Memory B cell (primary cell): ENCODE results near the gene IFITM10.
A peak's percentile ranks its signal among the peaks of the same experiment; 100 is the strongest.
"Not testable (repeated sequence)": the region's sequence is repeated elsewhere in the genome, so short reads cannot be mapped to it uniquely, and the experiment has no call there.

Experiments
- ATAC-seq: fragments of 150-1000 bp; cut with Tn5 transposase; 2 replicates; pipeline ENCODE4 v1.10.0; 2021; ENCODE audit warnings: low read depth, mild to moderate bottlenecking, moderate library complexity
- DNase-seq, 2 donors: peaks; one replicate each; pipeline ENCODE4 v3.0.0; 2022; ENCODE audit warnings: low spot score in 2 of 2
- H3K27ac Mint-ChIP-seq: one replicate; pipeline ENCODE4 v1.8.0; 2022; ENCODE audit warnings: mild to moderate bottlenecking, moderate library complexity, mixed read lengths
- H3K27me3 Mint-ChIP-seq: one replicate; pipeline ENCODE4 v1.8.0; 2022; ENCODE audit warnings: mixed read lengths
- H3K36me3 Mint-ChIP-seq: one replicate; pipeline ENCODE4 v1.8.0; 2022; ENCODE audit warnings: mild to moderate bottlenecking, mixed read lengths
- H3K4me1 Mint-ChIP-seq: one replicate; pipeline ENCODE4 v1.8.0; 2022; ENCODE audit warnings: mixed read lengths
- H3K4me3 Mint-ChIP-seq: one replicate; pipeline ENCODE4 v1.8.0; 2022; ENCODE audit warnings: mild to moderate bottlenecking, moderate library complexity, mixed read lengths
- H3K9me3 Mint-ChIP-seq: one replicate; pipeline ENCODE4 v1.8.0; 2022; ENCODE audit warnings: mixed read lengths

Gene IFITM10

GRCh38 chr11:1696608-1697570 lies 53.5 kb downstream of the IFITM10 start, which contains the start of gene KRTAP5-6:
Gene KRTAP5-6 (plus strand): TSS chr11:1697195. CDS start chr11:1697246, 51 bp downstream.
- Mint-ChIP-seq H3K36me3 (no peaks in the 10 kb centered on the region), H3K27ac (no peak within 1 kb of the TSS), H3K4me3 (no peak within 1 kb of the TSS), H3K9me3 (no peaks in the 10 kb centered on the region), H3K27me3 (peaks cover 23% of the 10 kb centered on the region), H3K4me1 (peaks cover 3% of the 10 kb centered on the region)
- no peak for DNase-seq
- no peak for ATAC-seq

DNA sequence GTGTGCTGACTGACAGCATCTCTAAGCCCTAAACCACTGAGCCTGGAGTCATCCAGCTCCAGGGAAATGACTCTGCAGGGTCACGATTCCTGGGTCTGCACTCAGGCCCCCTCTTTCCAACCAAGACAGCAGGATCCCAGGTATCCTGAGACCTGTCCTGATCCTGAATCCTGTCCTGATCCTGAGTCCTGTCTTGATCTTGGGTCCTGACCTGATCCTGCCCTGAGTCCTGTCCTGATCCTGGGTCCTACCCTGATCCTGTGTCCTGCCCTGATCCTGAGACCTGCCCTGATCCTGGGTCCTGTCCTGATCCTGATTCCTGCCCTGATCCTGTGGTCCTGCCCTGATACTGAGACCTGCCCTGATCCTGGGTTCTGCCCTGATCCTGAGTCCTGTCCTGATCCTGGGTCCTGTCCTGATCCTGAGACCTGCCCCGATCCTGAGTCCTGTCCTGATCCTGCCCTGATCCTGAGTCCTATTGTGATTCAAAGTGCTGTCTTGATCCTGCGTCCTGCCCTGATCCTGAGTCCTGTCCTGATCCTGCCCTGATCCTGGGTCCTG lies 54.8 kb downstream of the IFITM10 start:
- Mint-ChIP-seq H3K4me3 (no peak overlapping the region), H3K27me3 (peaks cover 29% of the 10 kb centered on the region), H3K9me3 (no peaks in the 10 kb centered on the region), H3K36me3 (no peaks in the 10 kb centered on the region), H3K27ac (no peak overlapping the region), H3K4me1 (peaks cover 3% of the 10 kb centered on the region)
- ATAC-seq (no peak), DNase-seq (no peak)

DNA sequence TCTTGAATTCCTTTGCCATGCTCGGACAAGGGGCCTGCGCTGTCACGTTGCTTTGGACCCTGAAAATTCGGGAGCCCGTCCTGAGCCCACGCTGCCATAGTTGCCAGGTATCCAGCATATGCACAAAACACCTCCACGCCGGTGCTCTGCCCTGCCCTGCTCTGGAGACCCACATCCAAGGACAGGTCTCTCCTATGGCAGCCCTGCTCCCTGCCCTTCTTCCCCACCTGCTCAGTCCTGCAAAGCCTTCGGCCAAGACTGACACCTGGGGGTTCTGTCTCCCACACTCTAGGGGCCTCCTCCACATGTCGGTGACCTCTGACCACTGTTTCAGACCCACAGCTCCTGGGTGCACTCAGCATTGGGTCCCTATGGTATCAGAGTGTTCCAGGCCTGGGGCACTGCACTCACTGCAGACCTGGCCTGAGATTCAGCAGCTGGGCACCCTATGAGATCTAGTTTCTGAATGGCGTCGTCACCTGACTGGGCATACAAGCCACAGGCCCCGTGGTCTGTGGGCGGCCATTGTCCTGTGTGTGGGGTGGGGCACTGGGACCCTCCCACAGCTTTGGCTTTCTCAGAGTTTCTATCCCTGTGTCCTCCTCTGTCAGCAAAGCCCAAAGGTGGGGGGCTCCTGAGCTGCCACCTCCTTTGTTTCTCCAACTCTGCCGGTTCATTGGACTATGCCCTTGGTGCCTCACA lies 55.4 kb downstream of the IFITM10 start:
- Mint-ChIP-seq H3K4me1 (peaks cover 3% of the 10 kb centered on the region), H3K4me3 (no peak overlapping the region), H3K9me3 (no peaks in the 10 kb centered on the region), H3K27ac (no peak overlapping the region), H3K36me3 (no peaks in the 10 kb centered on the region), H3K27me3 (peaks cover 32% of the 10 kb centered on the region)
- ATAC-seq, result no peak
- no peak for DNase-seq

DNA sequence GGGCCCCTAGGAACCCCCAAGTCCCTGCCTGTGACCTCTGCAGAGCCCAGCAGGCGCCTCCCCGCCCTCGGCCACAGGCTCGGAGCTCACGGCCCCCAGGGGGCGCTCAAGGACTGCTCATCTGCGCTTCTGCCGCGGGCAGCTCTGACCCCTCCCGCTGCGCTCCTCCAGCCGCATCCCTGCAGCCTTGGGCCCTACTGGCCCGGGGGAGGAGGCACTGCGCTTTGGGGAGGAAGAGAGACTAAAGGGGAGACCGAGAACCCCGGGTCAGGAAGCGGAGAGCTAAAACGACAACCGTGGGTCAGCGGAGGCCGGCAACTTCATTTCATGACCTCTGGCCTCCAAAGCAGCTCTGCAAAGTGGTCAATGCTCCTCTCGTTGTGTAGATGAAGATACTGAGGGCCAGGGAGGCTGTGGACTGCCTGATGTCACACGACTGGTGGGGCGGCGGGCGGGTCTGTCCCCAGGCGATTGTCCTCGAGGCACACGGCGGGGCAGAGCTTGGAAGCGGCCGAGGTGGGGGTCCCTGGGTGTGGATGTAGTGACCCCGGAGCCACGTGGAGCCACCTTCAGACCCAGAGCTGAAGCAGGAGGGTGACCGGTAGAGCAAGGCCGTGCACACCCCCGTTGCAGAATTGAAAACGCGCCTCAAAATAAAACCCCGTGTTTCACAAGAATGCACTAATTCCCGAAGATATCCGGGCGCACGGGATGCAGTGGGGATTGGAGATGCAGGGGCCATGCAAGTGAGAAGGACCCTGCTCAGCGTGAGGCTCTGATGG lies 56.1 kb downstream of the IFITM10 start:
- DNase-seq (peak; percentile 85 to 91), ATAC-seq (peak; percentile 88)
- Mint-ChIP-seq H3K27me3 (peaks cover 31% of the 10 kb centered on the region), H3K27ac (no peak overlapping the region), H3K4me3 (no peak overlapping the region), H3K9me3 (no peaks in the 10 kb centered on the region), H3K4me1 (peaks cover 3% of the 10 kb centered on the region), H3K36me3 (no peaks in the 10 kb centered on the region)

- H3K9me3 Mint-ChIP-seq, result no peaks in the 10 kb centered on the region
- peaks cover 32% of the 10 kb centered on the region for H3K27me3 Mint-ChIP-seq
- H3K27ac Mint-ChIP-seq, result peak overlapping the region; percentile 25
- peak overlapping the region; percentile 82 for H3K4me3 Mint-ChIP-seq
- no peaks in the 10 kb centered on the region for H3K36me3 Mint-ChIP-seq
- DNase-seq, result peak; percentile 82 to 88
- peaks cover 3% of the 10 kb centered on the region for H3K4me1 Mint-ChIP-seq
- peak; percentile 64 for ATAC-seq
Measured at GRCh38 chr11:1693327-1694063, 56.9 kb downstream of the IFITM10 start.

DNA sequence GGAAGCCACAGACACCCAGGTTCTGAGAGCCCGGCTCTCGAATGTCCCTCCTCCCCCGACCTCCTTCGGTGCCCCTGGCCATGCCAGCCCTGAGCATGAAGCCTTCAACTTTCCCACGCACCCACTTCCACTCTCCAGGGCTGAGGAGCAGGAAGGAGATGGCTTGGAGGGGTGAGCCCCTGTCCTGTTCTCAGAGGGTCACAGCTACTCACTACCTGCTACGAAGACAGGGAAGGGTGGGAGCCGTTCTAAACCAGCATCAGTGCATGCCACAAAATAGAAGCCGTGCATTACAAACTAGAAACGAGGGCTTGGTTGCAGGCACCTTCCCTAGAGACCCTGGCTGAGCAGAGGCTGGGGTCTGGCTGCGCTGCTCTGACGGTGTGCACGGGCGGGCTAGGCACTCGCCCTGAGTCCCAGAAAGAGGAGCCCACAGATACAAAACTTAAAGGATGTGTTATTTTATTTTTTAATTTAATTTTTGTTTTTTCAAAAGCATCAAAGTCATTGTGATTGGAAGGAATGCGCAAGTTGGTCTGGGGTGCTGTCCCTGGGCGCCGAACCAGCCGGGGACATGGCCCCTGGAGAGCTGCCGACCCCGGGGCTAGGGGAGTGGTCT lies 57.6 kb downstream of the IFITM10 start:
- Mint-ChIP-seq H3K36me3 (no peaks in the 10 kb centered on the region), H3K27ac (peak overlapping the region; percentile 25), H3K9me3 (no peaks in the 10 kb centered on the region), H3K4me3 (peak overlapping the region; percentile 82), H3K4me1 (peaks cover 3% of the 10 kb centered on the region), H3K27me3 (peaks cover 30% of the 10 kb centered on the region)
- DNase-seq, result no peak
- no peak for ATAC-seq

DNA sequence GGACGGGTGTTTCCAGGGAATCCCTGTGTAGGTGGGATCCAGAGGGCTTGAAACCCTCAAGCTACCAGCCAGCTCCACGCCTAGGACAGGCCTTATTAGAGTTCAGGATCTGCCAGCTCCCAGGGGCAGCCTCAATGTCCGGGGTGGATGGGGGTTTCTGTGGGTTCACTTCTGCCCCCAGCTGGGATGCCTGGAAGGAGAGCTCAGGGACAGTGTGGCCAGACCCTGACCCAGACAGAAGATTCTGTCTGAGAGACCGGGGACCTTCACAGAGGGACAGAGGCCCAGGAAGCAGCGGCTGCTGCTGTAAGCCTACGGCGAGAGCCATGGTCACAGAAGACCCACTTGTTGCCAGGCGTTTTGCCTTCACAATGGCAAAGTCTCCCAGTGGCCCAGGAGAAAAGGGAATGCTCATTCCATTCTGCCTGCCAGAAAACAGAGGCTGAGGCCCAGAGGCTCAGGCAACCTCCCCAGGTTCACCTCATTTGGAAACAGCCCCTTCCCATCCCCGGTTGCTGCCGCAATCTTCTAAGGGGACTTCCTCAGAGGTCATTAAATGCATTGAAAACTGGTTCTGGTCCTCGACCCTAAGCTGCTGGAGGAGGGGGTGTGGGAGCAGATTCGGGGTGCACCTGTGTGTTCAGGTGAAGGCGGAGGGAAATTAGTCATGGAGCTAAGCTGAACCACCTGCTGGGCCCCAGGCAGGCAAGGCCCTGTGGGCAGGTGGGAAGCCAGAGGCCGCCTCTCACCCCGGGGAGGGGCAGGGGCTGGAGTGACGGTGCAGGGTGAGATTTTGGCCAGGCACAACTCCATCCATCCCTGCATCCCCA lies 58.3 kb downstream of the IFITM10 start:
- no peaks in the 10 kb centered on the region for H3K36me3 Mint-ChIP-seq
- H3K27ac Mint-ChIP-seq, result no peak overlapping the region
- no peak for ATAC-seq
- H3K4me3 Mint-ChIP-seq, result no peak overlapping the region
- no peaks in the 10 kb centered on the region for H3K9me3 Mint-ChIP-seq
- peaks cover 3% of the 10 kb centered on the region for H3K4me1 Mint-ChIP-seq
- peaks cover 29% of the 10 kb centered on the region for H3K27me3 Mint-ChIP-seq
- DNase-seq, result no peak

GRCh38 chr11:1691026-1691877 lies 59.1 kb downstream of the IFITM10 start:
- ATAC-seq (no peak), DNase-seq (no peak)
- no peaks in the 10 kb centered on the region for H3K9me3 Mint-ChIP-seq
- no peaks in the 10 kb centered on the region for H3K36me3 Mint-ChIP-seq
- H3K27me3 Mint-ChIP-seq, result peaks cover 27% of the 10 kb centered on the region
- H3K4me1 Mint-ChIP-seq, result peaks cover 3% of the 10 kb centered on the region
- no peak overlapping the region for H3K4me3 Mint-ChIP-seq
- no peak overlapping the region for H3K27ac Mint-ChIP-seq

GRCh38 chr11:1690167-1691025 lies 60.0 kb downstream of the IFITM10 start:
- peaks cover 3% of the 10 kb centered on the region for H3K4me1 Mint-ChIP-seq
- no peaks in the 10 kb centered on the region for H3K9me3 Mint-ChIP-seq
- peaks cover 22% of the 10 kb centered on the region for H3K27me3 Mint-ChIP-seq
- no peak overlapping the region for H3K27ac Mint-ChIP-seq
- no peak overlapping the region for H3K4me3 Mint-ChIP-seq
- no peaks in the 10 kb centered on the region for H3K36me3 Mint-ChIP-seq
- DNase-seq (no peak), ATAC-seq (no peak)

GRCh38 chr11:1689250-1690166 lies 60.9 kb downstream of the IFITM10 start:
- H3K9me3 Mint-ChIP-seq, H3K36me3 Mint-ChIP-seq, H3K4me1 Mint-ChIP-seq, ATAC-seq, H3K27ac Mint-ChIP-seq, H3K4me3 Mint-ChIP-seq, DNase-seq: not testable (repeated sequence)
- peaks cover 25% of the 10 kb centered on the region for H3K27me3 Mint-ChIP-seq
